ENCODE measurements around the gene FGR. TPM values are rescaled to one million over a fixed set of nuclear protein-coding genes. Genes with fewer than 3 reads are reported as not detected.

FGR gene
- total RNA-seq, 1 donor from 2014 or later = not detected

DNA sequence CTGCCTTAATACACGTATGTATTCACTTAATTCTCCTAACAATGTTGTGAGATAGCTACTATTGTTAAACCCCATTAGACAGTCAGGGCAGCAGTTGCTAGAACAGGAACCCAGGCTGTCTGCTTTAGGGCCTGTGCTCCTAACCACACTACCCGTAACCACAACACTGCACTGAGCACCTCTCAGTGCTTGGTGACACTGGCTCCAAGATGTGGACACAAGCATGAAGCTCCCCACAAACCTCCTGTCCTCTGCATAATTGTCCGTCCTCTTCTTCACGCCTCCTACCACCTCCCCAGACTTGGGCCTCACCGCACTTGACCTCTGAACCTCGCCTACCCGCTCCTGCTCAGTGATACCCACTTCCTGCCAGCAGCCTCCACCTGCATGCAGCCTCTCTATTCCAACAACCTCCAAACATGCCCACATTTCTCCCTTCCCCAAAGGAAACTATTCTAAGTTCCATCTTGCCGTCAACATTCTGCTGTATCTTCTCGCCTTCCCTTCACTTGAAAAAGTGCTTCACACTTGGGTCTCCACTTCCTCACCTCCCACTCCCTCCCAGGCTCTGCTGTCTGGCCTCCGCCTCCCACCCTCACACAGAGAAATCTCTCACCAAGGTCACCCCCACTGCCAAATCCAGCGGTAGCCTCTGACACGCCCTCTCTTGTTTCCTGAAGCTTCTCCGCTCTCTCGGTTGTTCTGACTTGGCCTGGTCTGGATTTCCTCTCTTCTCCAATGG, 16.5 kb downstream of the FGR start:
- Histone ChIP-seq H3K9me3 (ENCODE audit: low read depth) (no peaks in the 10 kb centered on the region), H3K79me2 (ENCODE audit: low read depth) (no peaks in the 10 kb centered on the region), H3K27me3 (peaks cover 23% of the 10 kb centered on the region), H4K20me1 (ENCODE audit: low read depth) (peaks cover 2% of the 10 kb centered on the region), H3K9ac (no peak overlapping the region), H3K36me3 (no peaks in the 10 kb centered on the region), H2AFZ (replicated peaks) (no peak overlapping the region), H3K4me2 (no peak overlapping the region), H3K27ac (no peak overlapping the region), H3K4me1 (no peaks in the 10 kb centered on the region), H3F3A (ENCODE audit: low read depth) (peaks cover 14% of the 10 kb centered on the region), H3K4me3 (no peak overlapping the region)
- no peak for DNase-seq (ENCODE audit: low spot score)
- Mint-ChIP-seq H3K36me3 (no peaks in the 10 kb centered on the region), H3K27ac (no peak overlapping the region), H3K4me3 (peak overlapping the region; percentile 12), H3K9me3 (no peaks in the 10 kb centered on the region), H3K27me3 (ENCODE audit: insufficient read depth, low read depth) (peaks cover 4% of the 10 kb centered on the region), H3K4me1 (peaks cover 21% of the 10 kb centered on the region)
- TF ChIP-seq EZH2phosphoT487 (IDR thresholded peaks at IDR 0.05) = no peak
- no peak for TF ChIP-seq EZH2 (IDR thresholded peaks at IDR 0.05)

DNA sequence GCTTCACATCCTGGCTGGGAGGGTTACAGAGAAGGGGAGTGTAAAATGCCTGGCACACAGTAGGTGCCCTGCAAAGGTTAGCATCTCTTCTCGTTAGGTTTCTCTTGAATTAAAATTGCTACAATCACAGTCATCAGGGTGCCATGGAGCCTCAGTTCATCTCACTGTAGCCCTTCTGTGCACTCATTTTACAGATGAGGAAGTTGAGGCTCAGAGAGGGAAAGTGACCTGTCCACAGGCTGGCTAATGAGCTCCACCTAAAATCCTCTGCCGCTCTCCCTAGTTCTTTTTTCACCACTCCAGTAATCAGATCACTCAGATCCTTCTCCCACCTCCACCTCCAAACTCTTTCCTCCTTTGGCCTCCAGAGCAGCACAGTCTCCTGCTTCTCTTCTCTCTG, 17.6 kb downstream of the FGR start:
- Mint-ChIP-seq H3K4me3 (no peak overlapping the region), H3K27me3 (ENCODE audit: insufficient read depth, low read depth) (peaks cover 4% of the 10 kb centered on the region), H3K36me3 (no peaks in the 10 kb centered on the region), H3K4me1 (peaks cover 23% of the 10 kb centered on the region), H3K27ac (peak overlapping the region; percentile 13), H3K9me3 (no peaks in the 10 kb centered on the region)
- H4K20me1 ChIP-seq (ENCODE audit: low read depth) = peaks cover 2% of the 10 kb centered on the region
- H3K4me2 ChIP-seq = no peak overlapping the region
- H3K27ac ChIP-seq = no peak overlapping the region
- peaks cover 14% of the 10 kb centered on the region for H3F3A ChIP-seq (ENCODE audit: low read depth)
- DNase-seq (ENCODE audit: low spot score) = no peak
- H3K9me3 ChIP-seq (ENCODE audit: low read depth) = no peaks in the 10 kb centered on the region
- H3K27me3 ChIP-seq = peaks cover 23% of the 10 kb centered on the region
- H3K9ac ChIP-seq = no peak overlapping the region
- TF ChIP-seq EZH2phosphoT487 (IDR thresholded peaks at IDR 0.05) (no peak), EZH2 (IDR thresholded peaks at IDR 0.05) (no peak)
- TF ChIP-seq, protein P1, sequence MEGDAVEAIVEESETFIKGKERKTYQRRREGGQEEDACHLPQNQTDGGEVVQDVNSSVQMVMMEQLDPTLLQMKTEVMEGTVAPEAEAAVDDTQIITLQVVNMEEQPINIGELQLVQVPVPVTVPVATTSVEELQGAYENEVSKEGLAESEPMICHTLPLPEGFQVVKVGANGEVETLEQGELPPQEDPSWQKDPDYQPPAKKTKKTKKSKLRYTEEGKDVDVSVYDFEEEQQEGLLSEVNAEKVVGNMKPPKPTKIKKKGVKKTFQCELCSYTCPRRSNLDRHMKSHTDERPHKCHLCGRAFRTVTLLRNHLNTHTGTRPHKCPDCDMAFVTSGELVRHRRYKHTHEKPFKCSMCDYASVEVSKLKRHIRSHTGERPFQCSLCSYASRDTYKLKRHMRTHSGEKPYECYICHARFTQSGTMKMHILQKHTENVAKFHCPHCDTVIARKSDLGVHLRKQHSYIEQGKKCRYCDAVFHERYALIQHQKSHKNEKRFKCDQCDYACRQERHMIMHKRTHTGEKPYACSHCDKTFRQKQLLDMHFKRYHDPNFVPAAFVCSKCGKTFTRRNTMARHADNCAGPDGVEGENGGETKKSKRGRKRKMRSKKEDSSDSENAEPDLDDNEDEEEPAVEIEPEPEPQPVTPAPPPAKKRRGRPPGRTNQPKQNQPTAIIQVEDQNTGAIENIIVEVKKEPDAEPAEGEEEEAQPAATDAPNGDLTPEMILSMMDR (IDR thresholded peaks at IDR 0.05) = no peak
- H2AFZ ChIP-seq (replicated peaks) = no peak overlapping the region
- H3K4me1 ChIP-seq = no peaks in the 10 kb centered on the region
- H3K36me3 ChIP-seq = no peaks in the 10 kb centered on the region
- H3K79me2 ChIP-seq (ENCODE audit: low read depth) = no peaks in the 10 kb centered on the region
- H3K4me3 ChIP-seq = no peak overlapping the region

DNA sequence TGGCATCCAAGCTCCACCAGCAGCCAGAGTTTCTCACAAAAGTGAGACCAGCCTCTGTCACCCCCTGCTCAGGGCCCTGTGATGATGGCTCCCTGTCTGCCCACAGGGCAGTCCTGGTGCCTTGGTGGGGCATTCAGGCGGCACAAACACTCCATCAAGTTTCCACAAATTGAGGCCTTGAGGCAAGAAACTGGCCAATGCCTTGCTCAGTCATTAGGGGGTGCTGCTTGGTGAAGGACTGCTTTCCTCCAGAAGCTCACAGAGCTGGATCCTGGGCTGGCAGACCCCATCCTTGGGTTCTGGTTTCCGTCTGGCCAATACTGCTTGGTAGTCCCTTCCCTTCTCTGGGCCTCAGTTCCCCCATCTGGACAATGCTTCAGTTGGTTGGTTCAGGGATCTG, 18.5 kb downstream of the FGR start:
- TF ChIP-seq EZH2phosphoT487 (IDR thresholded peaks at IDR 0.05) (no peak), EZH2 (IDR thresholded peaks at IDR 0.05) (no peak)
- TF ChIP-seq, protein P1 (IDR thresholded peaks at IDR 0.05) = peak; percentile 44
- Histone ChIP-seq H3K36me3 (no peaks in the 10 kb centered on the region), H3K4me3 (no peak overlapping the region), H3K9ac (no peak overlapping the region), H3K27ac (no peak overlapping the region), H3K4me2 (no peak overlapping the region), H3K4me1 (no peaks in the 10 kb centered on the region), H4K20me1 (ENCODE audit: low read depth) (peaks cover 2% of the 10 kb centered on the region), H3K27me3 (peaks cover 23% of the 10 kb centered on the region), H3K79me2 (ENCODE audit: low read depth) (no peaks in the 10 kb centered on the region), H3K9me3 (ENCODE audit: low read depth) (no peaks in the 10 kb centered on the region), H3F3A (ENCODE audit: low read depth) (peaks cover 14% of the 10 kb centered on the region), H2AFZ (replicated peaks) (no peak overlapping the region)
- H3K4me3 Mint-ChIP-seq = no peak overlapping the region
- H3K36me3 Mint-ChIP-seq = no peaks in the 10 kb centered on the region
- H3K9me3 Mint-ChIP-seq = no peaks in the 10 kb centered on the region
- H3K27me3 Mint-ChIP-seq (ENCODE audit: insufficient read depth, low read depth) = peaks cover 4% of the 10 kb centered on the region
- H3K27ac Mint-ChIP-seq = peak overlapping the region; percentile 61
- peak; percentile 47 for DNase-seq (ENCODE audit: low spot score)
- H3K4me1 Mint-ChIP-seq = peaks cover 29% of the 10 kb centered on the region
